Neutrophil (primary cell): ENCODE results near the gene ZC3H13.

Source experiments
- H3K27ac ChIP-seq: fragments of 200-600 bp; sonication (generic); 2 replicates; pipeline ENCODE4 v1.5.1; 2016; ENCODE audit warnings: mild to moderate bottlenecking, moderate library complexity
- H3K27me3 ChIP-seq: fragments of 200-600 bp; sonication (generic); 2 replicates; pipeline ENCODE4 v1.6.0; 2016; ENCODE audit warnings: mild to moderate bottlenecking
- H3K36me3 ChIP-seq: fragments of 200-600 bp; sonication (generic); 2 replicates; pipeline ENCODE4 v1.5.1; 2017
- H3K4me1 ChIP-seq, 2 experiments: fragments of 200-600 bp in 1 of 2; sonication (generic) in 1 of 2; 1 replicate in 1 of 2; 2 replicates in 1 of 2; pipeline versions ENCODE4 v1.5.1 to v1.6.1; 2013 to 2016; ENCODE audit warnings: low read depth in 1 of 2, low read length in 1 of 2, mild to moderate bottlenecking in 1 of 2, moderate library complexity in 1 of 2; ENCODE audit not compliant: control insufficient read depth in 1 of 2, insufficient read depth in 1 of 2
- H3K4me3 ChIP-seq, 2 experiments: fragments of 200-600 bp in 1 of 2; sonication (generic) in 1 of 2; 1 replicate in 1 of 2; 2 replicates in 1 of 2; pipeline ENCODE4 v1.5.1; 2013 to 2016; ENCODE audit warnings: low read depth in 1 of 2, low read length in 1 of 2, mild to moderate bottlenecking in 1 of 2, moderate library complexity in 1 of 2
- H3K9me3 ChIP-seq: fragments of 200-600 bp; sonication (generic); 2 replicates; pipeline ENCODE4 v1.5.1; 2016
- CTCF ChIP-seq: fragments of 200-600 bp; sonication (generic); IDR thresholded peaks from 2 replicates; pipeline ENCODE4 v1.5.1; 2016; ENCODE audit warnings: antibody characterized with exemption

ZC3H13 gene

GRCh38 chr13:46077265-46077664 is 24.7 kb upstream of the ZC3H13 start:
- no peak for TF ChIP-seq CTCF
- no peaks in the 10 kb centered on the region for H3K36me3 ChIP-seq
- H3K4me3 ChIP-seq = no peak overlapping the region
- H3K9me3 ChIP-seq = no peaks in the 10 kb centered on the region
- no peak overlapping the region for H3K27ac ChIP-seq
- no peaks in the 10 kb centered on the region for H3K27me3 ChIP-seq
- H3K4me1 ChIP-seq = no peaks in the 10 kb centered on the region

GRCh38 chr13:46076827-46077226 is 24.3 kb upstream of the ZC3H13 start:
- H3K4me3 ChIP-seq = no peak overlapping the region
- no peak overlapping the region for H3K27ac ChIP-seq
- no peaks in the 10 kb centered on the region for H3K36me3 ChIP-seq
- H3K27me3 ChIP-seq = no peaks in the 10 kb centered on the region
- no peaks in the 10 kb centered on the region for H3K9me3 ChIP-seq
- no peak for TF ChIP-seq CTCF
- no peaks in the 10 kb centered on the region for H3K4me1 ChIP-seq

- Histone ChIP-seq H3K36me3 (no peaks in the 10 kb centered on the region), H3K4me3 (no peak overlapping the region), H3K27ac (no peak overlapping the region), H3K4me1 (no peaks in the 10 kb centered on the region), H3K9me3 (no peaks in the 10 kb centered on the region), H3K27me3 (no peaks in the 10 kb centered on the region)
- TF ChIP-seq CTCF = no peak
Observed at GRCh38 chr13:46075811-46076210, 23.3 kb upstream of the ZC3H13 start.

DNA sequence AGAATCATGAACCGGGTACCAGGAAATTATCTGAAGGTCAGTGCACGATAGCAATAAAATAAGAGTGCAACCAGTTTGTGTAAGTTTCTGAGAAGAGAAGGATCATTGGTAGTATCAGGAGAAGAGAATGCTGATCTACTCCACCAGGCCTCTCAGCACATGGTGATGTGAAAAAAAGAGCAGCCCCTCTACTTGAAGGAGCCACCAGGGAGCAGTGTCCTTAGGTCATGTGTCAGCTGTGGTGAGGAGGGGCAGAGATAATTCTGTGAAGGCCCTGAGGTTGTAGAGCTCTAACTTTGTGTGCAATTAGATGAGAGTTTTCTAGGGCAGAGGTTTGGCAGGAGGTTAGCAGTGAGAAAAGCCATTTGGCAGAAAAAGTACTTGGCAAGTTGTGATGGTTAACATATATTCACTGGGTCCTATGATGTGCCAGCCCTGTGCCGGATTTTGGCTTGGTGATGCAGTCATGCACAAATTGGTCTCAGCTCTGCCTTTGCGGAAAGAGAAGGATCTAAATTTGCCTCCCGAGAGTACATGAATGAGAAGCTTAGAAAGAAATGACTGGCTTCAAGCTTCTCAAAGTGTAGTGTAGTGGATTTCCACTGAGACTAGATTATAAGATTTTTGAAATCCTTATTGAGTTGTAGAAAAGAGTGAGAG is 19.2 kb upstream of the ZC3H13 start:
- Histone ChIP-seq H3K4me3 (no peak overlapping the region), H3K36me3 (no peaks in the 10 kb centered on the region), H3K4me1 (no peaks in the 10 kb centered on the region), H3K27me3 (no peaks in the 10 kb centered on the region), H3K27ac (no peak overlapping the region), H3K9me3 (no peaks in the 10 kb centered on the region)
- no peak for TF ChIP-seq CTCF

DNA sequence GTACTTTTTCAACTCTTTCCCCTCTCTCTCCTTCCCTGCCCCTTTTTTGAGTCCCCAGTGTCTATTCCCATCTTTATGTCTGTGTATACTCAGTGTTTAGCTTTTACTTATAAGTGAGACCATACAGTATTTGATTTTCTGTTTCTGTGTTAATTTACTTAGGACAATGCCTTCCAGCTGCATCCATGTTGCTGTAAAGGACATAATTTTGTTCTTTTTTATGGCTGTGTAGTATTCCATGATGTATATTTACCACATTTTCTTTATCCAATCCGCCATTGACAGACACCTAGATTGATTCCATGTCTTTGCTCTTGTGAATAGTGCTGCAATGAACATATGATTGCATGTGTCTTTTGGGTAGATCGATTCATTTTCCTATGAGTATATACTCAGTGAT is 10.7 kb upstream of the ZC3H13 start:
- Histone ChIP-seq H3K27ac (no peak overlapping the region), H3K36me3 (no peaks in the 10 kb centered on the region), H3K27me3 (no peaks in the 10 kb centered on the region), H3K4me1 (no peaks in the 10 kb centered on the region), H3K9me3 (no peaks in the 10 kb centered on the region), H3K4me3 (no peak overlapping the region)
- TF ChIP-seq CTCF = no peak
